Measurements from ENCODE around the gene TRIM58. TPM values are rescaled to one million over a fixed set of nuclear protein-coding genes. Genes with fewer than 3 reads are reported as not detected.

Gene TRIM58
- total and polyA plus RNA-seq, 3 experiments from 2014 or later = 0.08 to 0.16 (median 0.09) TPM

- peak overlapping the region; percentile 38 to 79 (median 51) for H3K4me3 Mint-ChIP-seq
- H3K36me3 ChIP-seq (ENCODE audit: insufficient read depth, low read length) = no peaks in the 10 kb centered on the region
- CTCF ChIA-PET = no interaction called here
- peak overlapping the region; percentile 49 for H3K4me3 ChIP-seq (ENCODE audit: low read length)
- no peak overlapping the region for H3K27ac Mint-ChIP-seq
- peaks cover 0 to 6% (median 4%) of the 10 kb centered on the region in 5 donors for H3K9me3 Mint-ChIP-seq
- peaks cover 4% of the 10 kb centered on the region for H3K27me3 ChIP-seq (ENCODE audit: insufficient read depth, low read length, poor library complexity, severe bottlenecking)
- H3K4me1 Mint-ChIP-seq = peaks cover 6 to 13% (median 9%) of the 10 kb centered on the region in 3 donors
- H3K27ac ChIP-seq (ENCODE audit: low read depth, low read length) = peak overlapping the region; percentile 54
- no peaks in the 10 kb centered on the region for H3K9me3 ChIP-seq (ENCODE audit: low read length)
- H3K27me3 Mint-ChIP-seq = peaks cover 35 to 59% of the 10 kb centered on the region in 2 donors
- POLR2A ChIA-PET = no interaction called here
- no peaks in the 10 kb centered on the region for H3K4me1 ChIP-seq (ENCODE audit: insufficient read depth, low read length)
- H3K36me3 Mint-ChIP-seq = peaks cover 0 to 5% (median 0%) of the 10 kb centered on the region in 3 donors
- no peak for DNase-seq
Observed at GRCh38 chr1:247857985-247858619, 1.1 kb downstream of the TRIM58 start.

- H3K4me3 ChIP-seq (ENCODE audit: low read length) = no peak overlapping the region
- H3K27ac ChIP-seq (ENCODE audit: low read depth, low read length) = no peak overlapping the region
- peaks cover 0 to 5% (median 0%) of the 10 kb centered on the region in 3 donors for H3K36me3 Mint-ChIP-seq
- no peak overlapping the region for H3K4me3 Mint-ChIP-seq
- CTCF ChIA-PET = no interaction called here
- peaks cover 5 to 7% (median 5%) of the 10 kb centered on the region in 3 donors for H3K4me1 Mint-ChIP-seq
- DNase-seq = no peak
- no peak overlapping the region for H3K27ac Mint-ChIP-seq
- POLR2A ChIA-PET = no interaction called here
- H3K9me3 Mint-ChIP-seq = peaks cover 0 to 5% (median 3%) of the 10 kb centered on the region in 5 donors
- peaks cover 4% of the 10 kb centered on the region for H3K27me3 ChIP-seq (ENCODE audit: insufficient read depth, low read length, poor library complexity, severe bottlenecking)
- H3K9me3 ChIP-seq (ENCODE audit: low read length) = no peaks in the 10 kb centered on the region
- peaks cover 22 to 35% of the 10 kb centered on the region in 2 donors for H3K27me3 Mint-ChIP-seq
- H3K4me1 ChIP-seq (ENCODE audit: insufficient read depth, low read length) = no peaks in the 10 kb centered on the region
- no peaks in the 10 kb centered on the region for H3K36me3 ChIP-seq (ENCODE audit: insufficient read depth, low read length)
Observed at GRCh38 chr1:247862756-247863155, 5.8 kb downstream of the TRIM58 start.

GRCh38 chr1:247864644-247865043 lies 7.7 kb downstream of the TRIM58 start:
- H3K4me3 ChIP-seq (ENCODE audit: low read length) = no peak overlapping the region
- Mint-ChIP-seq H3K4me1 (no peaks in the 10 kb centered on the region), H3K27ac (no peak overlapping the region), H3K27me3 (peaks cover 9 to 18% of the 10 kb centered on the region in 2 donors), H3K36me3 (no peaks in the 10 kb centered on the region), H3K4me3 (no peak overlapping the region), H3K9me3 (peaks cover 0 to 3% (median 2%) of the 10 kb centered on the region in 5 donors)
- no peak overlapping the region for H3K27ac ChIP-seq (ENCODE audit: low read depth, low read length)
- ChIA-PET CTCF (no interaction called here), POLR2A (no interaction called here)
- no peaks in the 10 kb centered on the region for H3K36me3 ChIP-seq (ENCODE audit: insufficient read depth, low read length)
- no peaks in the 10 kb centered on the region for H3K27me3 ChIP-seq (ENCODE audit: insufficient read depth, low read length, poor library complexity, severe bottlenecking)
- H3K9me3 ChIP-seq (ENCODE audit: low read length) = no peaks in the 10 kb centered on the region
- H3K4me1 ChIP-seq (ENCODE audit: insufficient read depth, low read length) = no peaks in the 10 kb centered on the region
- no peak for DNase-seq

GRCh38 chr1:247865416-247865815 lies 8.4 kb downstream of the TRIM58 start:
- Mint-ChIP-seq H3K27me3 (peaks cover 9 to 11% of the 10 kb centered on the region in 2 donors), H3K36me3 (no peaks in the 10 kb centered on the region), H3K4me3 (no peak overlapping the region), H3K9me3 (peaks cover 0 to 4% (median 2%) of the 10 kb centered on the region in 5 donors), H3K27ac (no peak overlapping the region), H3K4me1 (no peaks in the 10 kb centered on the region)
- Histone ChIP-seq H3K4me1 (ENCODE audit: insufficient read depth, low read length) (no peaks in the 10 kb centered on the region), H3K9me3 (ENCODE audit: low read length) (no peaks in the 10 kb centered on the region), H3K27me3 (ENCODE audit: insufficient read depth, low read length, poor library complexity, severe bottlenecking) (no peaks in the 10 kb centered on the region), H3K27ac (ENCODE audit: low read depth, low read length) (no peak overlapping the region), H3K36me3 (ENCODE audit: insufficient read depth, low read length) (no peaks in the 10 kb centered on the region), H3K4me3 (ENCODE audit: low read length) (no peak overlapping the region)
- DNase-seq = no peak
- ChIA-PET POLR2A (no interaction called here), CTCF (no interaction called here)

- Mint-ChIP-seq H3K27me3 (no peaks in the 10 kb centered on the region), H3K4me1 (no peaks in the 10 kb centered on the region), H3K36me3 (no peaks in the 10 kb centered on the region), H3K4me3 (no peak overlapping the region), H3K9me3 (peaks cover 0 to 4% (median 0%) of the 10 kb centered on the region in 5 donors), H3K27ac (no peak overlapping the region)
- POLR2A ChIA-PET = no interaction called here
- no peaks in the 10 kb centered on the region for H3K27me3 ChIP-seq (ENCODE audit: insufficient read depth, low read length, poor library complexity, severe bottlenecking)
- H3K4me3 ChIP-seq (ENCODE audit: low read length) = no peak overlapping the region
- no peaks in the 10 kb centered on the region for H3K9me3 ChIP-seq (ENCODE audit: low read length)
- CTCF ChIA-PET = no interaction called here
- no peak for DNase-seq
- H3K36me3 ChIP-seq (ENCODE audit: insufficient read depth, low read length) = no peaks in the 10 kb centered on the region
- H3K4me1 ChIP-seq (ENCODE audit: insufficient read depth, low read length) = no peaks in the 10 kb centered on the region
- no peak overlapping the region for H3K27ac ChIP-seq (ENCODE audit: low read depth, low read length)
Observed at GRCh38 chr1:247883346-247883745, 26.4 kb downstream of the TRIM58 start.

- Histone ChIP-seq H3K27ac (ENCODE audit: low read depth, low read length) (no peak overlapping the region), H3K9me3 (ENCODE audit: low read length) (no peaks in the 10 kb centered on the region), H3K4me1 (ENCODE audit: insufficient read depth, low read length) (no peaks in the 10 kb centered on the region), H3K4me3 (ENCODE audit: low read length) (no peak overlapping the region), H3K36me3 (ENCODE audit: insufficient read depth, low read length) (no peaks in the 10 kb centered on the region), H3K27me3 (ENCODE audit: insufficient read depth, low read length, poor library complexity, severe bottlenecking) (no peaks in the 10 kb centered on the region)
- Mint-ChIP-seq H3K4me1 (no peaks in the 10 kb centered on the region), H3K4me3 (no peak overlapping the region), H3K9me3 (peaks cover 0 to 2% (median 0%) of the 10 kb centered on the region in 5 donors), H3K36me3 (no peaks in the 10 kb centered on the region), H3K27ac (no peak overlapping the region), H3K27me3 (no peaks in the 10 kb centered on the region)
- POLR2A ChIA-PET = no interaction called here
- CTCF ChIA-PET = no interaction called here
- DNase-seq = no peak
Observed at GRCh38 chr1:247884797-247885413, 27.9 kb downstream of the TRIM58 start.

GRCh38 chr1:247895163-247895637 lies 38.2 kb downstream of the TRIM58 start, which contains the start of gene OR2W3:
Gene OR2W3, plus strand, starts transcription at chr1:247895587. Its CDS starts 0 bp downstream, at chr1:247895587.
- H3K27me3 Mint-ChIP-seq = no peaks in the 10 kb centered on the region
- no peak within 1 kb of the TSS for H3K27ac Mint-ChIP-seq
- H3K9me3 Mint-ChIP-seq = peaks cover 0 to 11% (median 2%) of the 10 kb centered on the region in 5 donors
- H3K36me3 Mint-ChIP-seq = peaks cover 0 to 2% (median 0%) of the 10 kb centered on the region in 3 donors
- DNase-seq = no peak
- Histone ChIP-seq H3K36me3 (ENCODE audit: insufficient read depth, low read length) (no peaks in the 10 kb centered on the region), H3K9me3 (ENCODE audit: low read length) (no peaks in the 10 kb centered on the region), H3K4me3 (ENCODE audit: low read length) (no peak within 1 kb of the TSS), H3K27ac (ENCODE audit: low read depth, low read length) (no peak within 1 kb of the TSS), H3K4me1 (ENCODE audit: insufficient read depth, low read length) (no peaks in the 10 kb centered on the region), H3K27me3 (ENCODE audit: insufficient read depth, low read length, poor library complexity, severe bottlenecking) (no peaks in the 10 kb centered on the region)
- no peaks in the 10 kb centered on the region for H3K4me1 Mint-ChIP-seq
- ChIA-PET CTCF (no interaction called here), POLR2A (no interaction called here)
- no peak within 1 kb of the TSS for H3K4me3 Mint-ChIP-seq

GRCh38 chr1:247895976-247896375 lies 39.0 kb downstream of the TRIM58 start:
- H3K4me3 Mint-ChIP-seq = no peak overlapping the region
- H3K4me1 ChIP-seq (ENCODE audit: insufficient read depth, low read length) = no peaks in the 10 kb centered on the region
- H3K36me3 ChIP-seq (ENCODE audit: insufficient read depth, low read length) = no peaks in the 10 kb centered on the region
- peaks cover 0 to 11% (median 2%) of the 10 kb centered on the region in 5 donors for H3K9me3 Mint-ChIP-seq
- H3K27ac Mint-ChIP-seq = no peak overlapping the region
- no peaks in the 10 kb centered on the region for H3K27me3 ChIP-seq (ENCODE audit: insufficient read depth, low read length, poor library complexity, severe bottlenecking)
- ChIA-PET CTCF (no interaction called here), POLR2A (no interaction called here)
- H3K9me3 ChIP-seq (ENCODE audit: low read length) = no peaks in the 10 kb centered on the region
- H3K27ac ChIP-seq (ENCODE audit: low read depth, low read length) = no peak overlapping the region
- H3K27me3 Mint-ChIP-seq = no peaks in the 10 kb centered on the region
- no peak for DNase-seq
- H3K36me3 Mint-ChIP-seq = peaks cover 0 to 2% (median 0%) of the 10 kb centered on the region in 3 donors
- H3K4me1 Mint-ChIP-seq = no peaks in the 10 kb centered on the region
- no peak overlapping the region for H3K4me3 ChIP-seq (ENCODE audit: low read length)
